HCT116 (cell line): Measurements from ENCODE around the gene RREB1. TPM values are rescaled to one million over a fixed set of nuclear protein-coding genes. Genes with fewer than 3 reads are reported as not detected.

Source experiments
- ATAC-seq: fragments of 200-7000 bp; cut with Tn5 transposase; 2 replicates; pipeline ENCODE4 v1.9.1; 2020; ENCODE audit warnings: mild to moderate bottlenecking, moderate library complexity
- BruUV-seq: library from RNA; stranded (reverse); fragments of 400-500 nt; replicated peaks from 2 replicates; lab custom pipeline; 2021; lab: Mats Ljungman, UMichigan
- CTCF ChIA-PET: fragments of 300-600 bp; sonication (Branson Sonifier 250); formaldehyde crosslinking; loops from one replicate; lab custom pipeline; 2021; ENCODE audit warnings: antibody characterized with exemption; lab: Charles Lee
- POLR2A ChIA-PET: fragments of 300-600, 350-600 bp; sonication (Branson Sonifier 250); formaldehyde crosslinking; loops from one replicate; lab custom pipeline; 2021; ENCODE audit warnings: antibody characterized with exemption; lab: Charles Lee
- RAD21 ChIA-PET, 2 experiments: fragments of 300-600 bp; sonication (Branson Sonifier 250); formaldehyde crosslinking; loops; one replicate each; lab custom pipeline; 2023; ENCODE audit warnings: low total read pairs in 2 of 2; ENCODE audit not compliant: uncharacterized antibody in 2 of 2, unreplicated experiment in 2 of 2, low non-redundant PET in 1 of 2; lab: Charles Lee
- DNase-seq: peaks from one replicate; pipeline ENCODE4 v3.0.0-alpha.2; 2010; ENCODE audit warnings: low read depth, low spot score
- H2AFZ ChIP-seq: fragments of 200-600 bp; shearing (Covaris generic), sonication (generic); 2 replicates; pipeline ENCODE4 v1.6.1; 2017; ENCODE audit warnings: low read depth, mixed run types, mixed read lengths, antibody characterized with exemption, low read length; ENCODE audit not compliant: poor library complexity, severe bottlenecking
- H3K27ac ChIP-seq: 2 replicates; pipeline ENCODE4 v1.5.1; 2012; ENCODE audit warnings: low read depth, low read length
- H3K27me3 ChIP-seq: fragments of 200-600 bp; sonication (generic); 2 replicates; pipeline ENCODE4 v1.6.1; 2016; ENCODE audit warnings: mixed run types, low read length, mixed read lengths; ENCODE audit not compliant: insufficient read depth
- H3K36me3 ChIP-seq, 2 experiments: fragments of 200-500 bp in 1 of 2; fragments of 200-600 bp in 1 of 2; sonication (Bioruptor generic) in 1 of 2; sonication (generic) in 1 of 2; 2 replicates each; pipeline versions ENCODE4 v1.5.1 to v1.6.1; 2014 to 2016; ENCODE audit warnings: low read length in 2 of 2, inconsistent platforms in 1 of 2, mixed read lengths in 1 of 2, mixed run types in 1 of 2; ENCODE audit not compliant: insufficient read depth in 2 of 2, control insufficient read depth in 1 of 2
- H3K4me1 ChIP-seq, 2 experiments: fragments of 200-600 bp in 1 of 2; sonication (generic) in 1 of 2; 2 replicates each; pipeline versions ENCODE4 v1.5.1 to v1.6.1; 2012 to 2017; ENCODE audit warnings: low read length in 2 of 2, inconsistent platforms in 1 of 2, mild to moderate bottlenecking in 1 of 2, mixed read lengths in 1 of 2, mixed run types in 1 of 2, moderate library complexity in 1 of 2; ENCODE audit not compliant: insufficient read depth in 2 of 2, control insufficient read depth in 1 of 2
- H3K4me2 ChIP-seq: fragments of 200-600 bp; sonication (generic); 2 replicates; pipeline ENCODE4 v1.6.1; 2017; ENCODE audit warnings: mixed run types, low read length, mixed read lengths
- H3K4me3 ChIP-seq, 2 experiments: fragments of 200-600 bp in 1 of 2; sonication (generic) in 1 of 2; replicated peaks in 1 of 2; 2 replicates each; pipeline ENCODE4 v1.5.1; 2011 to 2016; ENCODE audit warnings: low read length in 2 of 2, control low read depth in 1 of 2, low read depth in 1 of 2, mild to moderate bottlenecking in 1 of 2, mixed read lengths in 1 of 2, mixed run types in 1 of 2
- H3K79me2 ChIP-seq: fragments of 200-600 bp; sonication (generic); 2 replicates; pipeline ENCODE4 v1.6.1; 2017; ENCODE audit warnings: mild to moderate bottlenecking, mixed run types, low read length, moderate library complexity, mixed read lengths; ENCODE audit not compliant: insufficient read depth
- H3K9ac ChIP-seq: fragments of 200-600 bp; sonication (generic); 2 replicates; pipeline ENCODE4 v1.6.1; 2016; ENCODE audit warnings: low read length, mixed read lengths
- H3K9me2 ChIP-seq: fragments of 200-600 bp; sonication (generic), shearing (Covaris generic); 2 replicates; pipeline ENCODE4 v1.6.1; 2017; ENCODE audit warnings: mixed run types, mild to moderate bottlenecking, moderate library complexity; ENCODE audit not compliant: insufficient read depth
- H3K9me3 ChIP-seq, 2 experiments: fragments of 200-500 bp in 1 of 2; fragments of 200-600 bp in 1 of 2; sonication (Bioruptor generic) in 1 of 2; sonication (generic) in 1 of 2; 2 replicates each; pipeline ENCODE4 v1.6.1; 2014 to 2017; ENCODE audit warnings: low read length in 2 of 2, mixed read lengths in 2 of 2, inconsistent platforms in 1 of 2, low read depth in 1 of 2, mild to moderate bottlenecking in 1 of 2, mixed run types in 1 of 2, moderate library complexity in 1 of 2; ENCODE audit not compliant: control insufficient read depth in 1 of 2, insufficient read depth in 1 of 2
- H4K20me1 ChIP-seq: fragments of 200-600 bp; sonication (generic), shearing (Covaris generic); 2 replicates; pipeline ENCODE4 v1.6.1; 2017; ENCODE audit warnings: mixed run types, mild to moderate bottlenecking, moderate library complexity; ENCODE audit not compliant: insufficient read depth
- ATF3 ChIP-seq: IDR thresholded peaks from 2 replicates; pipeline ENCODE4 v1.6.1; 2012
- CBX3 ChIP-seq: IDR thresholded peaks from 2 replicates; pipeline ENCODE4 v1.6.1; 2012; ENCODE audit warnings: low read depth
- ELF1 ChIP-seq: IDR thresholded peaks from 2 replicates; pipeline ENCODE4 v1.6.1; 2012; ENCODE audit warnings: low read depth, borderline replicate concordance
- EZH2 ChIP-seq: fragments of 200-600 bp; sonication (generic); IDR thresholded peaks from 2 replicates; pipeline ENCODE4 v1.6.1; 2017; ENCODE audit warnings: antibody characterized with exemption, mixed run types
- JUND ChIP-seq: IDR thresholded peaks from 2 replicates; pipeline ENCODE4 v1.6.1; 2012
- MAX ChIP-seq: IDR thresholded peaks from 2 replicates; pipeline ENCODE4 v1.6.1; 2012
- POLR2A ChIP-seq: IDR thresholded peaks from 2 replicates; pipeline ENCODE4 v1.7.0; 2011; ENCODE audit warnings: borderline replicate concordance; ENCODE audit not compliant: insufficient read depth, insufficient read length; ENCODE audit errors: extremely low read depth
- POLR2AphosphoS5 ChIP-seq: IDR thresholded peaks from 2 replicates; pipeline ENCODE4 v1.6.1; 2011; ENCODE audit warnings: mild to moderate bottlenecking, low read depth, low read length, moderate library complexity
- SIN3A ChIP-seq: IDR thresholded peaks from 2 replicates; pipeline ENCODE4 v1.6.1; 2012; ENCODE audit warnings: low read depth
- SRF ChIP-seq: IDR thresholded peaks from 2 replicates; pipeline ENCODE4 v1.6.1; 2012; ENCODE audit warnings: low read depth
- TCF7L2 ChIP-seq: IDR thresholded peaks from 2 replicates; pipeline ENCODE4 v1.7.0; 2011; ENCODE audit warnings: borderline replicate concordance, inconsistent platforms; ENCODE audit not compliant: insufficient read depth, insufficient read length; ENCODE audit errors: extremely low read depth
- intact Hi-C: fragments of 100-400 bp; cut with micrococcal nuclease; formaldehyde crosslinking; loops from 2 replicates; pipeline ENCODE4 v1.10.0; 2022
- total RNA-seq: library from RNA; stranded (reverse); gene quantifications from one replicate; pipeline ENCODE4 v1.2.1, GENCODE V29; 2021; ENCODE audit not compliant: unreplicated experiment

Gene RREB1
- total RNA-seq, 1 experiment from 2014 or later: 47.9 TPM

- H3K36me3 ChIP-seq: no peaks in the 10 kb centered on the region; a peak in 1 of 4 replicates
- no peak overlapping the region for H3K9ac ChIP-seq
- H3K4me3 ChIP-seq: no peak overlapping the region
- POLR2A ChIA-PET: no interaction called here
- H3K9me2 ChIP-seq: no peaks in the 10 kb centered on the region
- no peak overlapping the region for H3K4me2 ChIP-seq
- H3K4me1 ChIP-seq: peaks cover 8 to 15% of the 10 kb centered on the region in 2 experiments
- RAD21 ChIA-PET: no interaction called here
- H3K27me3 ChIP-seq: no peaks in the 10 kb centered on the region
- no peak for ATAC-seq
- H2AFZ ChIP-seq: no peak overlapping the region
- intact Hi-C loops: no loop called here
- H3K27ac ChIP-seq: no peak overlapping the region
- no peaks in the 10 kb centered on the region for H3K79me2 ChIP-seq
- CTCF ChIA-PET: no interaction called here
- TF ChIP-seq CBX3 (no peak), SRF (no peak), POLR2AphosphoS5 (no peak), SIN3A (no peak), TCF7L2 (no peak)
- TF ChIP-seq, all 23 proteins: peak for 0
- no peak for DNase-seq
- Histone ChIP-seq H3K9me3 (no peaks in the 10 kb centered on the region), H4K20me1 (no peaks in the 10 kb centered on the region)
- BruUV-seq: no TSS peak
Observed at GRCh38 chr6:7256785-7257184, 149.0 kb downstream of the RREB1 start.

- no peak for TF ChIP-seq EZH2
- TF ChIP-seq CBX3: no peak
- TF ChIP-seq MAX: no peak
- TF ChIP-seq POLR2A: no peak
- TF ChIP-seq SRF: no peak
- no peak for TF ChIP-seq ELF1
- TF ChIP-seq JUND: no peak
- TF ChIP-seq ATF3: no peak
- TF ChIP-seq, all 23 proteins: peak for 0
- ChIA-PET POLR2A (no interaction called here), CTCF (no interaction called here), RAD21 (no interaction called here)
- DNase-seq (no peak), ATAC-seq (no peak)
- H3K36me3 ChIP-seq: no peaks in the 10 kb centered on the region
- H3K9me3 ChIP-seq: no peaks in the 10 kb centered on the region
- no peak overlapping the region for H3K4me2 ChIP-seq
- H2AFZ ChIP-seq: no peak overlapping the region
- no peak overlapping the region for H3K4me3 ChIP-seq
- no peak overlapping the region for H3K27ac ChIP-seq
- peaks cover 12 to 21% of the 10 kb centered on the region in 2 experiments for H3K4me1 ChIP-seq
- H4K20me1 ChIP-seq: no peaks in the 10 kb centered on the region
- no peaks in the 10 kb centered on the region for H3K9me2 ChIP-seq
- BruUV-seq: no TSS peak
- intact Hi-C loops: no loop called here
- no peak overlapping the region for H3K9ac ChIP-seq
- no peaks in the 10 kb centered on the region for H3K27me3 ChIP-seq
- no peaks in the 10 kb centered on the region for H3K79me2 ChIP-seq
Observed at GRCh38 chr6:7257521-7258230, 149.9 kb downstream of the RREB1 start.
